ENCODE results near the gene CX3CL1. TPM values are rescaled to one million over a fixed set of nuclear protein-coding genes. Genes with fewer than 3 reads are reported as not detected.

CX3CL1 gene
- total and polyA plus RNA-seq, 2 donors (not counting 1 experiment from before 2014, with no cell fraction given): not detected

DNA sequence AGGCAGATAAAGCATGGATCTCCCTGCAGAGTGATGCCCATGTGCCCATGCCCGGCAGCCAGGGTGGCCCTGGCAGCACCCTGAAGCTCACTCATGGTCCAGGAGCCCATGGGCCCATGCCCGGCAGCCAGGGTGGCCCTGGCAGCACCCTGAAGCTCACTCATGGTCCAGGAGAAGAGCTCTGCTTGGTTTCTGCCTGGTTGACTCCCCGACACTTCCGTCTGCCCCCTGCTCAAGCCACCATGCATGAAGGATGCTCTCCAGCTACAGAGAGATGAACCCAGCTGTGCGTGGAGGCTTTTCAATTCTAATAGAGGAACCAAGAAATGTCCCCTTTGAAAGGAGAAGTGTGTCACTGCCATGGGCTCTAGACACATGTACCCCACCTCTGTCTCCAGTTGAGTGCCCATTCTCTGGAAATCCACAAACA is 41.0 kb downstream of the CX3CL1 start:
- H3K4me1 ChIP-seq (ENCODE audit: control insufficient read depth in 2 of 2, insufficient read depth in 2 of 2, low read length in 2 of 2): peaks cover 47 to 58% of the 10 kb centered on the region in 2 donors
- no peak overlapping the region for H2AFZ ChIP-seq (ENCODE audit: insufficient read depth, low read depth, low read length, poor library complexity, severe bottlenecking)
- TF ChIP-seq, protein P1, sequence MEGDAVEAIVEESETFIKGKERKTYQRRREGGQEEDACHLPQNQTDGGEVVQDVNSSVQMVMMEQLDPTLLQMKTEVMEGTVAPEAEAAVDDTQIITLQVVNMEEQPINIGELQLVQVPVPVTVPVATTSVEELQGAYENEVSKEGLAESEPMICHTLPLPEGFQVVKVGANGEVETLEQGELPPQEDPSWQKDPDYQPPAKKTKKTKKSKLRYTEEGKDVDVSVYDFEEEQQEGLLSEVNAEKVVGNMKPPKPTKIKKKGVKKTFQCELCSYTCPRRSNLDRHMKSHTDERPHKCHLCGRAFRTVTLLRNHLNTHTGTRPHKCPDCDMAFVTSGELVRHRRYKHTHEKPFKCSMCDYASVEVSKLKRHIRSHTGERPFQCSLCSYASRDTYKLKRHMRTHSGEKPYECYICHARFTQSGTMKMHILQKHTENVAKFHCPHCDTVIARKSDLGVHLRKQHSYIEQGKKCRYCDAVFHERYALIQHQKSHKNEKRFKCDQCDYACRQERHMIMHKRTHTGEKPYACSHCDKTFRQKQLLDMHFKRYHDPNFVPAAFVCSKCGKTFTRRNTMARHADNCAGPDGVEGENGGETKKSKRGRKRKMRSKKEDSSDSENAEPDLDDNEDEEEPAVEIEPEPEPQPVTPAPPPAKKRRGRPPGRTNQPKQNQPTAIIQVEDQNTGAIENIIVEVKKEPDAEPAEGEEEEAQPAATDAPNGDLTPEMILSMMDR (IDR thresholded peaks at IDR 0.05): no peak
- no peak for TF ChIP-seq EZH2 (IDR thresholded peaks at IDR 0.05; ENCODE audit: borderline replicate concordance, insufficient read depth, low read depth, low read length, poor library complexity, severe bottlenecking)
- WGBS (ENCODE audit: insufficient coverage): 16% methylated on average over 5 of the region's 5 CpGs
- ChIA-PET POLR2A (interaction anchor here (0.6 to 2.2 kb wide), 5 partner anchors 12 to 113 kb away, joined by 3 to 14 read pairs (median 5); no protein-coding TSS in a partner anchor), CTCF (interaction anchor here (0.7 to 7.1 kb wide), 10 partner anchors 9 to 587 kb away, joined by 3 to 63 read pairs (median 4); partner anchors contain the start of genes PSME3IP1 and RSPRY1)
- H3K9me3 Mint-ChIP-seq (ENCODE audit: insufficient read depth): no peaks in the 10 kb centered on the region
- H3K27me3 Mint-ChIP-seq: no peaks in the 10 kb centered on the region
- peak overlapping the region; percentile 13 for H3K9ac ChIP-seq (ENCODE audit: low read length)
- intact Hi-C loops (cut with micrococcal nuclease): loop anchor here (1.0 kb wide), 4 partner anchors 36 to 226 kb away; no protein-coding TSS in a partner anchor
- H3K79me2 ChIP-seq (ENCODE audit: control insufficient read depth, insufficient read depth, low read length): no peaks in the 10 kb centered on the region
- H3K4me2 ChIP-seq (replicated peaks; ENCODE audit: low read depth, low read length, poor library complexity, severe bottlenecking): peak overlapping the region; percentile 70
- H3K4me1 Mint-ChIP-seq: peaks cover 61% of the 10 kb centered on the region
- peak overlapping the region; percentile 71 for H3K27ac Mint-ChIP-seq
- peak; percentile 90 for DNase-seq
- H3K36me3 ChIP-seq (replicated peaks in 1 of 2; ENCODE audit: control extremely low read depth in 1 of 2, control insufficient read depth in 1 of 2, extremely low read depth in 1 of 2, insufficient read depth in 2 of 2, low read length in 1 of 2): no peaks in the 10 kb centered on the region
- peak overlapping the region; percentile 74 to 80 for H3K27ac ChIP-seq (ENCODE audit: low read length in 2 of 2)
- H3K27me3 ChIP-seq (replicated peaks in 1 of 4; ENCODE audit: control extremely low read depth in 1 of 4, control insufficient read depth in 3 of 4, insufficient read depth in 4 of 4, low read length in 3 of 4): no peaks in the 10 kb centered on the region
- H3K9me3 ChIP-seq (ENCODE audit: control extremely low read depth in 1 of 3, control insufficient read depth in 2 of 3, insufficient read depth in 1 of 3, low read length in 2 of 3): peaks cover 0 to 15% (median 0%) of the 10 kb centered on the region in 3 donors
- H4K20me1 ChIP-seq (ENCODE audit: control insufficient read depth, insufficient read depth, low read length, poor library complexity, severe bottlenecking): no peaks in the 10 kb centered on the region
- peak; percentile 85 for ATAC-seq (ENCODE audit: low read depth)
- no peak overlapping the region for H3K4me3 ChIP-seq (ENCODE audit: control extremely low read depth in 1 of 5, extremely low read depth in 1 of 5, insufficient read depth in 1 of 5, low read depth in 2 of 5, low read length in 4 of 5)
- H3K4me3 Mint-ChIP-seq: peak overlapping the region; percentile 30

DNA sequence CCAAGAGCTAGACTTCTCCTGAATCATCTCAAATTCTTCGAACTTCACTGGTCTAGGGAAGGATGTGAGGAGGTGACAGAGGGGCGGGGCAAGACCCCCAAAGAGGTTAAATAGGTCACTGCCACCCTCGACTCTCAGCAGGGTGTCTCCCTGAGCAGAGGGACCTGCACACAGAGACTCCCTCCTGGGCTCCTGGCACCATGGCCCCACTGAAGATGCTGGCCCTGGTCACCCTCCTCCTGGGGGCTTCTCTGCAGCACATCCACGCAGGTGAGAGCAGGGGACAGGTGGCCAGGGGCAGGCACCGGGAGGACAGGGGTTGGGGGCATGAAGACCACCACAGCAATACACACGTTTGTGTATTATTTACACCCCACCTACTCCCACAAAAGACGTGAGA is 41.4 kb downstream of the CX3CL1 start:
- TF ChIP-seq, protein P1 (IDR thresholded peaks at IDR 0.05): no peak
- TF ChIP-seq EZH2 (IDR thresholded peaks at IDR 0.05; ENCODE audit: borderline replicate concordance, insufficient read depth, low read depth, low read length, poor library complexity, severe bottlenecking): no peak
- H2AFZ ChIP-seq (ENCODE audit: insufficient read depth, low read depth, low read length, poor library complexity, severe bottlenecking): no peak overlapping the region
- intact Hi-C loops (cut with micrococcal nuclease): loop anchor here (1.0 kb wide), 4 partner anchors 36 to 226 kb away; no protein-coding TSS in a partner anchor
- peak overlapping the region; percentile 74 to 80 for H3K27ac ChIP-seq (ENCODE audit: low read length in 2 of 2)
- no peak overlapping the region for H3K4me3 ChIP-seq (ENCODE audit: control extremely low read depth in 1 of 5, extremely low read depth in 1 of 5, insufficient read depth in 1 of 5, low read depth in 2 of 5, low read length in 4 of 5)
- H3K9ac ChIP-seq (ENCODE audit: low read length): peak overlapping the region; percentile 13
- H3K36me3 ChIP-seq (replicated peaks in 1 of 2; ENCODE audit: control extremely low read depth in 1 of 2, control insufficient read depth in 1 of 2, extremely low read depth in 1 of 2, insufficient read depth in 2 of 2, low read length in 1 of 2): no peaks in the 10 kb centered on the region
- H3K27ac Mint-ChIP-seq: peak overlapping the region; percentile 71
- ChIA-PET POLR2A (interaction anchor here (1.2 to 2.2 kb wide), 4 partner anchors 12 to 113 kb away, joined by 4 to 14 read pairs (median 6); no protein-coding TSS in a partner anchor), CTCF (interaction anchor here (1.1 to 7.1 kb wide), 9 partner anchors 8 to 236 kb away, joined by 3 to 63 read pairs (median 4); partner anchors contain the start of genes PSME3IP1 and RSPRY1)
- H3K9me3 Mint-ChIP-seq (ENCODE audit: insufficient read depth): no peaks in the 10 kb centered on the region
- H3K27me3 ChIP-seq (replicated peaks in 1 of 4; ENCODE audit: control extremely low read depth in 1 of 4, control insufficient read depth in 3 of 4, insufficient read depth in 4 of 4, low read length in 3 of 4): no peaks in the 10 kb centered on the region
- no peaks in the 10 kb centered on the region for H4K20me1 ChIP-seq (ENCODE audit: control insufficient read depth, insufficient read depth, low read length, poor library complexity, severe bottlenecking)
- H3K4me1 ChIP-seq (ENCODE audit: control insufficient read depth in 2 of 2, insufficient read depth in 2 of 2, low read length in 2 of 2): peaks cover 50 to 62% of the 10 kb centered on the region in 2 donors
- H3K4me1 Mint-ChIP-seq: peaks cover 63% of the 10 kb centered on the region
- peak overlapping the region; percentile 30 for H3K4me3 Mint-ChIP-seq
- peak overlapping the region; percentile 70 for H3K4me2 ChIP-seq (replicated peaks; ENCODE audit: low read depth, low read length, poor library complexity, severe bottlenecking)
- no peaks in the 10 kb centered on the region for H3K79me2 ChIP-seq (ENCODE audit: control insufficient read depth, insufficient read depth, low read length)
- DNase-seq (no peak), ATAC-seq (ENCODE audit: low read depth) (peak; percentile 18)
- H3K27me3 Mint-ChIP-seq: no peaks in the 10 kb centered on the region
- 30% methylated on average over 2 of the region's 7 CpGs for WGBS (ENCODE audit: insufficient coverage)
- H3K9me3 ChIP-seq (ENCODE audit: control extremely low read depth in 1 of 3, control insufficient read depth in 2 of 3, insufficient read depth in 1 of 3, low read length in 2 of 3): peaks cover 0 to 15% (median 0%) of the 10 kb centered on the region in 3 donors

Data from B cell (primary cell).